ENCODE data around the gene PTPRF.
"Not testable (repeated sequence)": the region's sequence is repeated elsewhere in the genome, so short reads cannot be mapped to it uniquely, and the experiment has no call there.

Gene PTPRF

GRCh38 chr1:43537423-43538142 lies 6.9 kb downstream of the PTPRF start:
- no peak for DNase-seq

- no peak for DNase-seq
These were observed 7.4 kb downstream of the PTPRF start for GRCh38 chr1:43538143-43538487.

- DNase-seq, result no peak
These were observed 8.3 kb downstream of the PTPRF start for GRCh38 chr1:43538969-43539368.

GRCh38 chr1:43539726-43540434 lies 9.2 kb downstream of the PTPRF start:
- no peak for DNase-seq

- peak in 37 of 56 donors; percentile 20 to 78 (median 46) for DNase-seq
These were observed 10.0 kb downstream of the PTPRF start for GRCh38 chr1:43540653-43541071.

GRCh38 chr1:43541141-43541540 lies 10.5 kb downstream of the PTPRF start:
- no peak for DNase-seq

- peak in 52 of 56 donors; percentile 48 to 98 (median 83) for DNase-seq
These were observed 11.2 kb downstream of the PTPRF start for GRCh38 chr1:43541721-43542401.

GRCh38 chr1:43542527-43543458 lies 12.1 kb downstream of the PTPRF start:
- DNase-seq, result no peak

GRCh38 chr1:43543567-43543966 lies 12.9 kb downstream of the PTPRF start:
- no peak for DNase-seq

- DNase-seq, result no peak
These were observed 14.6 kb downstream of the PTPRF start for GRCh38 chr1:43545339-43545694.

GRCh38 chr1:43545695-43546387 lies 15.2 kb downstream of the PTPRF start:
- DNase-seq, result peak in 51 of 56 donors; percentile 21 to 89 (median 70)

GRCh38 chr1:43546388-43547100 lies 15.9 kb downstream of the PTPRF start:
- no peak for DNase-seq

- peak in 38 of 56 donors; percentile 19 to 76 (median 51) for DNase-seq
These were observed 16.9 kb downstream of the PTPRF start for GRCh38 chr1:43547538-43548072.

- DNase-seq, result peak in 1 of 56 donors; percentile 14
These were observed 17.9 kb downstream of the PTPRF start for GRCh38 chr1:43548285-43549271.

GRCh38 chr1:43549394-43549793 lies 18.7 kb downstream of the PTPRF start:
- not testable (repeated sequence) for DNase-seq

GRCh38 chr1:43549921-43550597 lies 19.4 kb downstream of the PTPRF start:
- no peak for DNase-seq

- no peak for DNase-seq
These were observed 20.0 kb downstream of the PTPRF start for GRCh38 chr1:43550598-43551246.
